GM18861 (cell line): ENCODE measurements around the gene TXNDC2.
A peak's percentile ranks its signal among the peaks of the same experiment; 100 is the strongest.
"Not testable (repeated sequence)": the region's sequence is repeated elsewhere in the genome, so short reads cannot be mapped to it uniquely, and the experiment has no call there.

Experiments used
- ATAC-seq: cut with Tn5 transposase; IDR thresholded peaks from one replicate; pipeline ENCODE4 v1.9.1; 2021; ENCODE audit not compliant: unreplicated experiment

The TXNDC2 gene

DNA sequence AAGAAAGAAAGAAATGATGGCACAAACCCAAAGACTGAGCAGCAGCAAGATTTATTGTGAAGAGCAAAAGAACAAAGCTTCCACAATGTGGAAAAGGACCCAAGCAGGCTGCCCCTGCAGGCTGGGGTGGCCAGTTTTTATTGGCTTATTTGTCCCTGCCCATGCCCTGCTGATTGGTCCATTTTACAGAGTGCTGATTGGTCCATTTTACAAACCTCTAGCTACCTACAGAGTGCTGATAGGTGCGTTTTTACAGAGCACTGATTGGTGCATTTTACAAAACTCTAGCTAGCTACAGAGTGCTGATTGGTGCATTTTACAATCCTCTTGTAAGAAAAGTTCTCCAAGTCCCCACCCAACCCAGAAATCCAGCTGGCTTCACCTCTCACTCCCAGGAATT, 26.5 kb downstream of the TXNDC2 start:
- not testable (repeated sequence) for ATAC-seq

DNA sequence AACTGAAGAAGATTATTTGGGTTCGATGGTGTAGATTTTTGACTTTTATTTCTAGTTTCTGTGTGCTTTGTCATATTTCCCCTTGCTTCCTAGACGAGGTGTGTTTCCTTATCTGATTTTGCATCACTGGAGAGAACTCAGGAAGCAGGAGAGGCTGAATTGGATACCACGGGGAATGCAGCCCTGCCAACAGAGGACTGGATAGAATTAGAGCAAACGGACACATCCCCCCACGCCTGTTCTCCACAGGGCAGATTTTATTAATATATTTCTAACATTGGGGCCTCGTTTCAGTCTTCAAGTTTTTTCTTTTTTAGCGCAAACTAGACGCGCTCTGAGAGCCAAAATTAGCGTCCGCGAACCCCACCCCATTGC, 27.4 kb downstream of the TXNDC2 start:
- no peak for ATAC-seq

DNA sequence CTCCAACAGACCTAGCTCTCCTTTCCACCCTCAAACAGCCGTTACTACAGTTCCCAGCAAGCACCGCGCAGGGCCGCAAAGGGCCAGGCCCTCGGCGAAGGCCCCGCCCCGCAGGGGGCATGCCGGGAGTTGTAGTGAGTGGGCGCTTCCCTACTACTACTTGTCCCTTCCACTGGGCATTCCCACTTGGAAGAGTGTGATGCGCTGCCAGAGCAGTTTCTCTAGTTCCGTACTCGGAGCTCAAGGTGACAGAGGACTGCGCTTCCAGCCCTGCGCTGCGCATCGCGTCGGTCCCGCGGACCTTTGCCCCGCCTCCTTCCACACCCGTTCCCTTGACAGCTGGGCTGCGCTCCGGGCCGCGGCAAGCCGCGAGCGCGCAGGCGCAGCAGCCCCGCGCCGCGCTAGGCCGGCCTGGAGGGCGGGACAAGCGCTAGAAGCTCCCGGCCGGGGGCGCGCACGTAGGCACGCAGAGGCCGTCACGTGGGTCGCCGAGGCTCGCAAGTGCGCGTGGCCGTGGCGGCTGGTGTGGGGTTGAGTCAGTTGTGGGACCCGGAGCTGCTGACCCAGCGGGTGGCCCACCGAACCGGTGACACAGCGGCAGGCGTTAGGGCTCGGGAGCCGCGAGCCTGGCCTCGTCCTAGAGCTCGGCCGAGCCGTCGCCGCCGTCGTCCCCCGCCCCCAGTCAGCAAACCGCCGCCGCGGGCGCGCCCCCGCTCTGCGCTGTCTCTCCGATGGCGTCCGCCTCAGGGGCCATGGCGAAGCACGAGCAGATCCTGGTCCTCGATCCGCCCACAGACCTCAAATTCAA, 28.0 kb downstream of the TXNDC2 start, which contains the start of gene VAPA:
TSS of gene VAPA (plus strand) at position 491 of the 808 bp plus-strand sequence. CDS start at position 732, 241 bp downstream.
- peak; percentile 83 for ATAC-seq

DNA sequence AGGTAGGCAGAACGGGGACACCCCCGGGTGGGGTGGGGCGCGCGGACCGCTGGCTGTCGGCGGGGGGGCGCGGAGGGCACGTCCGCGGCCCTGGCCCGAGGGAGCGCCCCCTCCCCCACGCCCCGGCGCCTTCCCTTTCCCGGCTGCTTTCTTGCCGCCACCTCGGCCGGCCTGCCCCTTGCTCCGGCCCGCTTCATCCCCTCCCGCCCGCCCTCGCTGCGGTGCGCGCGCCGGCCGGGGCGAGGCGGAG, 28.5 kb downstream of the TXNDC2 start:
- ATAC-seq, result no peak

DNA sequence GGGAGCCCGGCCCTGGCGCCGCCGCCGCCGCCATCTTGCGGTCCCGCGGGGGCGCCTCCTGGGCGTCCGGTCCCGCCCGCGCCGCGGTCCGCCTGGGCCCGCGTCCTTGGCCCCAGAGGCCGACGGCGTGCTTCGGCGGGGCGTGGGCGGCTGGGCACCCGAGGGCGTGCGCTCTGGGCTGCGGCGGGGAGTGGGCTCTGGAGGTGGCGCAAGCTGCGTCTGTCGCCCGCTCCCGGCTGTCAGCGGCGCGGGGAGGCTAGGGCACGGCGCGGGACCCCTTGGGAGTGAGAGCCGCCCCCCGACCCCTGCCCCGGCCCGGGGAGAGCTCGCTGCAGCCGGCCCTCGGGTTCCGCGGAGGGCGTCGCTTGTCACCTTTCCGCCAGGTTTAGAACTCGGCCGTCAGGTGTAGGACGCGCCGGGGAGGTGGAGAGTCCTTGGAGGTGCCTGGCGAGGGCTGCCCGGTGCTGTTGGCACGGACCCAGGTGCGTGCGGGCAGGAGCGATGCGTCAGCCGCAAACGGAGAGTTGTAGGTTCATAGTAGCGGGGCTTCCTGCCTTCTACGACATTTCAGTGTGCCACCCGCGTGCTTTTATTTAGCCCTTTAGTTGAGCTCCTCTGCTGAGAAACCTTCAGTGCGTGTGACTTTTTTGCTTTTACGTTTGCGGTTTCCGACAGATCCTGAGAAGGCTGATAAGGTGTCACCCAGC, 29.0 kb downstream of the TXNDC2 start:
- peak; percentile 14 for ATAC-seq

DNA sequence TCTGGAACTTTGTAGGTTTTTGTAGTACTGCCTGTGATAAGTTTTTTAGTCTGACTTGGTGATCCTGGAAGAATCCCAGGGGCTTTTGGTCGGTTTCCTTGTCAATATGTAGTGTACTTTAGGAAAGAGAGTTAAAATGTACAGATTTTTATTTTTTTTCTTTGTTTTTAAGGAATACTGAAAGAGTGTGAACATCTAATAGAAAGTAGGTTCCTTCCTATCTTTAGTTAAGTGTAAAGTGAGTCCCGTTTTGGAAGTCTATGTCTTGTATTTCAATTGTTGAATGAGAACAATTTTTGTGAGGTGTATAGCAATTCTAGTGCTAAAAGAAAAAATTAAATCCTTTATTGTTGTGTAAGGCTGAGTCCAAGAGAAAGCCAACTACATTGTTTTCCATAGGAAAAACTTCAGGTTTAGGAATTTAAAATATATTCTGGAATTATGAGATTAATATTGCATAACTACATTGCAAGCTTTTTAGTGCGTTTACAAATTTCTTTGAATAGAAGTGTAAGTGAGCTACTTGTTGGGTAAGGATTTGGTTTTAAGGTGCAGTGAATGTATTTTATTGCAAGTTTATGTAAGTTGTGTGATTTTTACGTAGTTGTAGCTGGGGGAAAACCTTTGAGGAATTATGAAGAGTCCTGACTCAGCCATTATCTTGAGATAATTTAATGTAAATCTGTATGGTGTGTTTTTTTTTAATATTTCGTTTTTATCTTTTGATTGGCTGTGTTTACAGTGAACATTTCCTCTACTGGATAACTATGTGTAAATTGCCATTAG, 29.7 kb downstream of the TXNDC2 start:
- no peak for ATAC-seq

DNA sequence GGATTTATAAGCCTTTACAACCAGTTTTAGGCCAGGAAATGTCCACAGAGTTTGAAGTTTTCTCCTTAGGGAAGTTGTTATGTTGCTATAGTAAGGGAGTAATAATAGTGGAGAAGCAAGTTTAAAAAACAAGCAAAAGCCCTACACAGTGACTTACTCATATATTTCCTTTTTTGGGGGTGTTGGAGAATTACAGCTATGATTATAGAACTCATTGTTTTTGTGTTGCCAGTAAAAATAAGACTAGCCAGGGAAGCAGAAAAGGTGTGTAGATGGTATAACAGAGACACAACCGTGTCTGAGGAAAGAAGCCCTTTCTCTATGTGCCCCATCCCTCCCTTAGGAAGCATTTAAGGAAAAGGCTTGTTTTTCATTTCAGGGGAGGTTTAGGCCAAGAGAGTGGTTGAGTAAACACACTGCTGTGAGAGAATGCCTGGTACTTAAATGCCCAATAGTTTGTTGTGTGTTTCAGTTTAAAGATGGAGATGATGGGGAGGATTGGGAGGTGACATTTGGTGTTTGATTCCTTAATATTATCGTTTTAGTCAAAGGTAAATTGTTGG, 30.4 kb downstream of the TXNDC2 start:
- no peak for ATAC-seq

DNA sequence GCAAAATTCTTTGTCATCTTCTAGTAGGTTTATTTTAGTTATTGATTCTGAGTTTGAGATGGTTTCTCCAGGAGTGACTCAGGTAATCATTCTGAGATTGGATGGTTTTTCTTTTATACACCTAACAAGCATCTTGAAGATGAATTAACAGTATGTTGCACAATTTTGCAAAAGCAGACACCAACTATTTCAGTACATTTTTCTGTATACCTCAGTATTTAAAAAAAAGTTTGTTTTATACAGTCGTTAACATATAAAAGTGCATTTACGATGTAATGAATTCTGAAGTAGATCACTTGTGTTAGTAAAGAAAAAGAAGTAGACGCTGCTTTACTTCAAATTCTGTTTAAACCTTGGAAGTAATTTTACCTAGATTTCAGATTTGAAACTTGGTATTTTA, 31.0 kb downstream of the TXNDC2 start:
- no peak for ATAC-seq

DNA sequence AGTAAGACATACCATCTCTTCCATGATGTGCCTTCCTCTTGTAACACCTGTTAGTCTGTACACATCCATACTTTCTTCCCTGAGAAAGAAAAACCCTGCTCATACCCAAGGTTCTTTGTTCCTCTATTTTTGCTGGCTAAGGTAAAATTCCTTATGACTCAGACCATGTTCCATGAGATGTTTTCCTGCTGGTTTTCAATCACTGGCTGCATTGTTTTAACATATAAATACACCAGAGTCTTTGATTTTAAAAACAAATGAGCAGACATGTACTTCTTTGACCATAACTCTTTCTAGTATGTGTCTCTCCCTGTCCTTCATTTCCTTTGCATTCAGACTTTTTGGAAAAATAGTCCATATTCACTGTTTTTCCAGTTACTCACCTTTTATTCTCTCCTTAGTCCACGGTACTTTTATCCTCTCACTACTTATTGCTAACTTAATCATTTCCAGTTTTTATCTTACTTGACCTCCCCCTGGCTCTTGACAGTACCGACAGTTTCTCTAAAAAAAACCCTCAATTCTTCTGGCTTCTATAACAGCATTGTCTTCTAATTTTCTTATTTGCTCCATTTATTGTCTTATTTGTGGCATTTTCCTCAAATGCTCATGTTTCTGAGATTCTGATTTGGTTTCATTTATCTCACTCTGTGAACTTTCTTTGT, 32.4 kb downstream of the TXNDC2 start:
- no peak for ATAC-seq

DNA sequence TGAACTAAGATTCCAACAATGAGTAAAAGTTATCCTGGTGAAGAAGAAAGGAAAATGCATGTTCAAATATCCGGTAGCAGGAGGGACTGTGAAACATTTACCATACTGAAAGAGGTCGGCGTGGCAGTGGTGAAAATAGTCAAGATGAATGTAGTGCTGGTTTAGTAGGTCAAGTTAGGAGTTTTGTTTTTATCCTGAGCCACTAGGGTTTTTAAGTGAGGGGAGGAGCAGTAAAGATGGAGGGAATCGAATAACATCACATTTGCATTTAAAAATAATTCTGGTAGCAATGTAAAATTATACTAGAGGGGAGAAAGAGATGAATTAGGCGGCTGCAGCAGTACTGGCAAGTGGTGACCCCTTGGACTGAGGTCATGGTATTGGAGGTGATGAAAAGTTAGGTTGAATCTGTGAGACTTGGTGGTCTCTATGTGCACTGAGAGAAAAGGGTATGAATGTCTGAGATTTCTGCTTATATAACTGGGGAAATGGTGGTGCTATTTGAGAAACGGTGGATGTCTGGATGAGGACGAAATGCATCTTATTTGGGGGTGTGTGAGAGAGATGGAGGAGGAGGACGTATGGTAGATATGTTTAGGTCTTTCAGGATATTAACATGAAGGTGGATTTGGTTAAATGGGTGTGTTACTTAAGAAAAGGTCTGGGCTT, 33.9 kb downstream of the TXNDC2 start:
- no peak for ATAC-seq

DNA sequence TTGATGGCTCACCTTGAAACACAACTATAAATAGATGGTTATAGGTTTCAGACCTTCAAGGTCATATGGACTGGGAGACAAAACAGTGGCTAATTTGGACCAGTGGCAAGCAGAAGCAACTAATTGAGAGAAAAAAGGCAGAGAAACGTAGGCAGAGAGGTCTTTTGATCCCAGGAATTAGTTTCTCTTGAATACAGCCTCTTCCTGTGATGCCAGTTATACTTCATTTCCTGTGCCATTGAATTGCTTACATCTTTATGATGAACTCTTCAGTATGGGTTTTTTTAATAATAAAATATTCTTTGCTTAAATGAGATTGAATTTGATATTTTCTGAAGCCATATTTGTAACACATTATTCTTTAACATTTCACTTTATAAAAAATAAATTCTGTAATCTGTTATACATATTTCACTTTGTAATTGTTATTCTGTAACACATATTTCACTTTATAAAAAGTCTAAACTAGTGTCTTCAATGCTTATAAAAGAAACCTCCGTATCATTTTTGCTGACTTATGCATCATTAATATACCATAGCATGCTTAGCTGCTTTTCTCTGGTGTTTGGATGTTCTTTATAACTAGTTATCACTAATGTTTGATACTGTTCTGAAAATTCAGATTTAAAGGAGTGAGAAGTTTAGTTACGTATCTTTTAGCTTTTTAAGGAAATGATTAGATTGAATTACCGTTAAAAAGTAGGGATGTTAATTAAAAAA, 37.0 kb downstream of the TXNDC2 start:
- ATAC-seq, result no peak

DNA sequence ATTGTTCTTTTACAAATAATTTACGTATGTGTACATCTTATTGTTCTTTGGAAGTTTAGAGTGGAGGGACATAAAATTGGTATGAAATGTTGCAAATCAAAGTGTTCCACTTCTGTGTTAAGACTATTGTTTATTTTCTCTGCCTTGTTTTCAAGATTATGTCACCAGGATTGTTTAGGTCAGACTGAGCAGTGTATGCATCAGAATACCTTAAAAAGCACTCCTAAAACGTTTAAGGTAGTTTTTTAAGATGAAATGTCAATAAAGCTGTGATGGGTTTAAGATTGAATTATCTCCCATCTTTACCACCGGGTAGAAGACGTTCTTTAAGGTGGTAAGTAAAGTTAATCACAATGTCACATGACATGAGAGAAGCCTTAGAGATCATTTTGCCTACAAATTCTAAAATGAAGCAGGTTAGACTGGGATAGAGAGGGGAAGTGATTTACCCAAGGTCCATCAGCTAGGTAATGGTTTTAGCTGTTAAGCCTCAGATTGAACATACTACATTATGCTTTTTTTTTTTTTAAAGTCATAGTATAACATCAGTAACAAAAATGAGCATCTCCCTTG, 38.7 kb downstream of the TXNDC2 start:
- ATAC-seq, result no peak

DNA sequence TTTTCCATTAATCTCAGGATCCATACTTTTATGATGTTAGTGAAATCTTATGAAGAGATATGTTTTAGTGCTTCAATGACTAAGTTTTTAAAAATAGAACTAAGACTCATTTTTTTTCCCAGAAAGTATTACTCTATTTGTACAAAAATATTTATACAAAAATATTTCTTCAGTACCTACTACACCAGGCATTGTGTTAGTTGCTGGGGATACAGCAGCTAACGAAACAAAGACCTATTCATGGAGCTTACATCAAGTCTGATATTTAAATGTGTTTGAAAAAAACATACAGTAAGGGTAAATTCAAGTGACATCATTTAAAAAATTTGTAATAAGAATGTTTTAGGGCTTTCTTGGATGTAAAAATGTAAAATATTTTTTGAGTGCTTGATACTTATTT, 39.6 kb downstream of the TXNDC2 start:
- no peak for ATAC-seq

DNA sequence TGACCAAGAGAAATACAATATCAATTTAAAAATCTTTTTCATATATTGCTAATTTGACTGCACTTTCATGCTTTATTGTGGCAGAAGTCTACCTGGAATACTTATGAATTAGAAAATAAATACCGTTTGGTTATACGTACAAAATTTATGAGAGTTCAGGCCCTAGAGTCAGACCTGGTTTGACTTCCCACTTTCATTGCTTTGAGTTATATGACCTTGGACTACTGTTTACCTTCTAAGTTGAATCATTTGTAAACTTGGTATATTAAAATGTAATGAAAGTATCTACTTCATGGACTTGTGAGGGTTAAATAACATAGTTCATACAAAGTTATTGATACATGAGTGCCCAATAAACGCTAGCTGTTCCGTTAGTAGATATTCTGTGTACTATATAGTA, 40.0 kb downstream of the TXNDC2 start:
- no peak for ATAC-seq

DNA sequence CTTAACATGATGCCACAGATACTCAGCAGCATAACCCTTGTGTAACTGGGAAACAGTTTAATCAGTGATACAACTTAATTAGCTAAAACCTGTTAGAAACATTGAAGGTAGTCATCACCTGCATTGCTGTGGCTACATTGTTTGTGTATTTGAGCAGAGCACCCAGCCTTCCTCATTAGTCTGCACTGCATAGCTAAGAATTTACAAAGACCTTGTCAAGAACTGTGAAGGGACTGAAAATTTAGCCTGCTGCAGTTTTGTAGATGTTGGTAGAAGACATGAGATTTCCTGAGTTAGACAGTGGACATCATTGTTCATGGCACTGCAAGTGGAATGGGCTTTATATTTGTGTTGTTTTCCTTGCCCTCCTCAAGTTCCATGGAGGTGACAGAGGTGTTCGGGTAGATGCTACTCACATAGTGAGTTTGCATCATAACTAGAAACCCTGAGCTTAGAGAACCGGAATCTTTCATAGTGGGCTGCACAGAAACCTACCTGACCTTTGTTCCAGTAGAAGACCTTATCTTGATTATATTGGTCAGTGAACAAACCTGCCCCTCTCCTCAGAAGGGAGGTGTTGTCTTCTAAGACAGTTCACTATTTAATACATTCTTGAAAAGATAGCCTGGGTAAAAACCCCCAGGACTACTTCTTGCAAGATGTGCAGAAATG, 40.6 kb downstream of the TXNDC2 start:
- no peak for ATAC-seq

DNA sequence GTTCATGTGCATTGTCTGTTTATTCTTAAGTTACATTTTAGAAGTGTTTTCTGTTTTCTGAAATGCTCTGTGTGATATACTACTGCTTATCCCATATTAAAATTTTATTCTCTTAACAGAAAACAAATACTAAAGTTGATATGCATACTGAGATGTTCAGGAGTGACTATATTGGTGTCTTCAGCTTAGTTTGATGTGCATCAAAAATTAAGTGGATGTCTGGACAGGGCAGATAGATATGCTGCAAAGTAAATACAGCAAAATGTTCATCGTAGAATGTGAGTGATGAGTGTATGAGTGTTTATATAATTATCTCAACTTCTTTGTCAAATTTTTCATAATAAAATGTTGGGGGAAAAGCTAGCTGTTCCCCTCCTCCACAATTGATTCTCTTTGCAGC, 41.2 kb downstream of the TXNDC2 start:
- ATAC-seq, result no peak

DNA sequence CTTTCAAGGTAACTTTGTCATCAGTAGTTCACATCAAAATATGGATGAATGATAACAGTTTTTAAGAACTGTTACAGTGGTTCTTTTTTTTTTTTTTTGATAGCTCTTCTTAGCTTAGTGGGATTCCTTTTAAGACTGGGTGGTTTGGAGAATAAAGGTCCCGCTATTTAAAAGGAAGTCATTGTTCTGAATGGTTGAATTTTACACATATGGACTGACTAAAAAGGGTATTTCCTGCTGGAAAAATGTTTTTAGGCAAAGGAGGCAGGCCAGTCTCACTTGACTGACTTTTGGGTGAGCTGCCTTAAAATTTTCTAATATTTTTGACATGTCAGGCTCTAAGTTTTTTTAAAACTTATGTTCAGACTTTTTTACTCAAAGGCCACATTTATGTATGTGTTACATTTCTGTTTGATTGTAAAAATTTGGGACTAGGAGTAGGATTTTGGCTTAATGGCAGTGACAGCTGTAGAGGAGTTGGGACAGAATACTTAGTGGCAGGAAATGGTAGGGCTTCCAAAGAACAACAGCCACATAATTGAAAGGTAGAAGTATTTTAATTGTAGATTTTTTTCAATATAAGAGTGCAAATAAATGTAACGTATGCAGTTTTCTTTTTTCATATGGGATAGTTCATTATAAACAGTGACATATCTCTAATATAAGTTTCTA, 41.8 kb downstream of the TXNDC2 start:
- no peak for ATAC-seq

DNA sequence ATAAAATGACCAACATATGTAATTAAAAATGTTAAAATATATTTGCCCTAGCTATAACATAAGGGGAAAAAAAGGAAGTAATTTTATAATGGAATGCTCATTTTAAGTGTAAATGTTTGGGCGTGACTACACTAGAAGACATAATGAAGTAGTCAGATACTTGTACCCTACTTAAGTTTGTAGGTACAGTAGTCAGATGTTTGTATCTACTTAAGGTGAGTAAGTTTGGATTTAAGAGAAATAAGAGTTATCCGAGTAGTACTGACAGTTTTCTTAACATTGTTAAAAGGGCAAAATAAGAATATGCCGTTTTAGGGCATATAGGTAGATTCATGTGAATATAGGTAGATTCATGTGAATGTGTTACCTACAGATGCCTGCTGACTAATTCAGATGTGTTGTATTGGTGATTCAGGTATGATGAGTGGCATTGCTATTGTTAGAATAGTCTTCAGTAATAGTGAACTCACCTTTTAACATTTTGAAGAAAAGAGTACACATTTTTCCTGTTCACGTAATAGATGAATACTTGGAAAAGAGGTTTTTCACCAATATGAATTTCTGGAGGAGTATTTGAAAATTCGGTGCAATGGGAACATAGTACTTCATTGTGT, 43.0 kb downstream of the TXNDC2 start:
- ATAC-seq, result no peak
